CD8-positive, alpha-beta memory T cell (primary cell): ENCODE measurements around the gene AGAP1. TPM values are rescaled to one million over a fixed set of nuclear protein-coding genes. Genes with fewer than 3 reads are reported as not detected.

Experiments
- CTCF ChIA-PET: fragments of 350-600 bp; sonication (Branson Sonifier 250); formaldehyde crosslinking; loops from one replicate; lab custom pipeline; 2021; ENCODE audit warnings: antibody characterized with exemption; lab: Charles Lee
- POLR2A ChIA-PET: fragments of 350-600 bp; sonication (Branson Sonifier 250); formaldehyde crosslinking; loops from one replicate; lab custom pipeline; 2021; ENCODE audit warnings: antibody characterized with exemption; lab: Charles Lee
- DNase-seq, 5 donors: peaks; one replicate each; pipeline versions ENCODE4 v3.0.0 to v3.0.0-alpha.2; 2020 to 2022; ENCODE audit warnings: mixed read lengths in 1 of 5
- H3K27ac ChIP-seq: one replicate; pipeline ENCODE4 v1.7.0; 2013; ENCODE audit warnings: low read depth, mild to moderate bottlenecking, low read length, moderate library complexity
- H3K27me3 ChIP-seq: 2 replicates; pipeline ENCODE4 v1.7.0; 2013; ENCODE audit warnings: low read length, mild to moderate bottlenecking; ENCODE audit not compliant: insufficient read depth, poor library complexity, severe bottlenecking
- H3K36me3 ChIP-seq: 2 replicates; pipeline ENCODE4 v1.7.0; 2013; ENCODE audit warnings: mild to moderate bottlenecking, low read length, moderate library complexity; ENCODE audit not compliant: insufficient read depth
- H3K4me1 ChIP-seq: 2 replicates; pipeline ENCODE4 v1.7.0; 2013; ENCODE audit warnings: mild to moderate bottlenecking, low read length, moderate library complexity; ENCODE audit not compliant: insufficient read depth
- H3K4me3 ChIP-seq: 2 replicates; pipeline ENCODE4 v1.7.0; 2013; ENCODE audit warnings: mild to moderate bottlenecking, low read length
- H3K9me3 ChIP-seq: 2 replicates; pipeline ENCODE4 v1.7.0; 2013; ENCODE audit warnings: mild to moderate bottlenecking, low read length
- H3K27ac Mint-ChIP-seq, 8 donors: one replicate each; pipeline ENCODE4 v1.8.0; 2020 to 2021; ENCODE audit warnings: mixed read lengths in 8 of 8, mild to moderate bottlenecking in 6 of 8, inconsistent platforms in 3 of 8, moderate library complexity in 3 of 8
- H3K27me3 Mint-ChIP-seq, 2 donors: one replicate each; pipeline ENCODE4 v1.8.0; 2020 to 2021; ENCODE audit warnings: mixed read lengths in 2 of 2, mild to moderate bottlenecking in 1 of 2, moderate library complexity in 1 of 2
- H3K36me3 Mint-ChIP-seq, 3 donors: one replicate each; pipeline ENCODE4 v1.8.0; 2020 to 2021; ENCODE audit warnings: mixed read lengths in 3 of 3, inconsistent platforms in 1 of 3, mild to moderate bottlenecking in 1 of 3
- H3K4me1 Mint-ChIP-seq, 3 donors: one replicate each; pipeline ENCODE4 v1.8.0; 2020 to 2021; ENCODE audit warnings: mixed read lengths in 3 of 3, inconsistent platforms in 1 of 3, mild to moderate bottlenecking in 1 of 3
- H3K4me3 Mint-ChIP-seq, 7 donors: one replicate each; pipeline ENCODE4 v1.8.0; 2020 to 2021; ENCODE audit warnings: mixed read lengths in 7 of 7, mild to moderate bottlenecking in 6 of 7, moderate library complexity in 4 of 7, inconsistent platforms in 2 of 7
- H3K9me3 Mint-ChIP-seq, 5 donors: one replicate each; pipeline ENCODE4 v1.8.0; 2020 to 2022; ENCODE audit warnings: mixed read lengths in 5 of 5, mild to moderate bottlenecking in 3 of 5, moderate library complexity in 2 of 5, inconsistent platforms in 1 of 5
- polyA plus RNA-seq: library from polyadenylated mRNA; unstranded; fragments of 300-500 nt; fragmentation: Illumina TruSeq; gene quantifications from one replicate; pipeline ENCODE4 v1.2.3, GENCODE V29; 2021
- total RNA-seq, 2 experiments: library from RNA; stranded (reverse); gene quantifications; one replicate each; pipeline ENCODE4 v1.2.3, GENCODE V29; 2021

The AGAP1 gene
- total and polyA plus RNA-seq, 3 experiments from 2014 or later: 1.2 to 3.3 (median 2.7) TPM

DNA sequence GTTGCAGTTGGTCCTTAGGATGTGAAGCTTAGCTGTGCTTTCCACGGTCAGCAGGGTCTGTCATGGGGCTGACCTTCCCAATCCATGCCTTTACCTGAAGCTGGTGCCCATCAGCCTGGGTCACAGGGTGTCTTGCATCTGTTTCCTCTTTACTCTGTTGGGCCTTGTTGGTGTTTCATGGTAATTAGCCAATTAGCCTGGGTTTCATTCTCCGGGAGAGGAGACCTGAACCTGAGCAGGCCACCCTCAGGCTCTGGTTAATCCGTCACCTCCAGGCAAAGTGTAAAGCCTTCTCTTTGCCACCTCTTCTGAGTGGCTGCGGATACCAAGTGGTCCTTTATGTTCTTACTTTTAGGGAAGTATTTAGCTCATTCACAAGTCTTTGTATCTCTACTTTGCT, 534.2 kb downstream of the AGAP1 start:
- Mint-ChIP-seq H3K4me1 (no peaks in the 10 kb centered on the region), H3K27ac (no peak overlapping the region), H3K27me3 (no peaks in the 10 kb centered on the region), H3K36me3 (peaks cover 0 to 5% (median 0%) of the 10 kb centered on the region in 3 donors), H3K4me3 (no peak overlapping the region), H3K9me3 (no peaks in the 10 kb centered on the region)
- H3K27me3 ChIP-seq: no peaks in the 10 kb centered on the region
- DNase-seq: no peak
- no peaks in the 10 kb centered on the region for H3K9me3 ChIP-seq
- no peak overlapping the region for H3K4me3 ChIP-seq
- no peaks in the 10 kb centered on the region for H3K4me1 ChIP-seq
- no peak overlapping the region for H3K27ac ChIP-seq
- CTCF ChIA-PET: no interaction called here
- H3K36me3 ChIP-seq: no peaks in the 10 kb centered on the region
- POLR2A ChIA-PET: no interaction called here

DNA sequence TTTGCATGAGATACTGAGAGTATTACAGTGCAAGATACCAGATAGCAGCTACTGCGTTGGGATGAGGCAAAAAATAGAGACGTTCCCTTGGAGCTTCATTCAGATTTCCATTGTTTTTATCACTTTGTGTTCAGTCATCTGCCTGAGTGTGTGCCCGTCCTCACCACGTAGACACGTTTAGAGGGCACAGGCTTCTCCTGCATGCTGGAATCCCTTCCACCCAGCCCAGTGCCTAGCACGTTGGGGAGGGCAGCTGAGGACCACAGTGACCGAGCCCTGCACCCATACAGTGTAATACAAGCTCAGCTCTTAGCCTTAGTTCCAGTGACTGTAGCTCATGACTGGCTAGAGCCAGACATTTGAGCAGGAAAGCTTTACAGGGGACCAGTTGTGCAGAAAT, 539.6 kb downstream of the AGAP1 start:
- Mint-ChIP-seq H3K36me3 (peaks cover 0 to 5% (median 0%) of the 10 kb centered on the region in 3 donors), H3K27me3 (no peaks in the 10 kb centered on the region), H3K27ac (no peak overlapping the region), H3K9me3 (no peaks in the 10 kb centered on the region), H3K4me3 (no peak overlapping the region), H3K4me1 (no peaks in the 10 kb centered on the region)
- no peaks in the 10 kb centered on the region for H3K9me3 ChIP-seq
- no peaks in the 10 kb centered on the region for H3K4me1 ChIP-seq
- POLR2A ChIA-PET: no interaction called here
- DNase-seq: no peak
- H3K27ac ChIP-seq: no peak overlapping the region
- H3K4me3 ChIP-seq: no peak overlapping the region
- no peaks in the 10 kb centered on the region for H3K36me3 ChIP-seq
- H3K27me3 ChIP-seq: no peaks in the 10 kb centered on the region
- CTCF ChIA-PET: no interaction called here

DNA sequence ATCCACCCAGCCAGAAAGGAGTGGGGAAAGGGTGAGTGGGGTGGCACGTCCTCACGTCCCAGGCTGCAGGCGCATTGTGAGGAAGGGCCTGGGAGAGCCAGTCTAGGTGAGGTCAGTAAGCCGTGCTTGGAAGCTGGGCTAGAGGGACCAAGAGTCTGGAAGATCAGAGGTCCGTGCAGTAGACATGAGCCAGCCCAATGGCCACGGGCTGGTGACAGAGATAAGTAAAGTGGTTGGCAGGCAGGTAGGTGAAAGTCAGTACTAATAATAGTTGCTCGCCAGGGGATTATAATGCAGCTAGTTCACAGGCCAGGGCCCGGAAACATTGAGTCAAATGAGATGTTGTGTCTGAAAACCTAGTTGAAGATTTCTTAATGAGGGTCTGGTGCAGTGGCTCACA, 541.1 kb downstream of the AGAP1 start:
- CTCF ChIA-PET: no interaction called here
- DNase-seq: no peak
- Mint-ChIP-seq H3K27ac (peak overlapping the region in 1 of 8 donors; percentile 4), H3K4me3 (no peak overlapping the region), H3K36me3 (peaks cover 0 to 2% (median 0%) of the 10 kb centered on the region in 3 donors), H3K9me3 (no peaks in the 10 kb centered on the region), H3K4me1 (no peaks in the 10 kb centered on the region), H3K27me3 (no peaks in the 10 kb centered on the region)
- POLR2A ChIA-PET: no interaction called here
- no peaks in the 10 kb centered on the region for H3K27me3 ChIP-seq
- no peaks in the 10 kb centered on the region for H3K9me3 ChIP-seq
- no peaks in the 10 kb centered on the region for H3K4me1 ChIP-seq
- H3K36me3 ChIP-seq: no peaks in the 10 kb centered on the region
- H3K27ac ChIP-seq: no peak overlapping the region
- H3K4me3 ChIP-seq: no peak overlapping the region

DNA sequence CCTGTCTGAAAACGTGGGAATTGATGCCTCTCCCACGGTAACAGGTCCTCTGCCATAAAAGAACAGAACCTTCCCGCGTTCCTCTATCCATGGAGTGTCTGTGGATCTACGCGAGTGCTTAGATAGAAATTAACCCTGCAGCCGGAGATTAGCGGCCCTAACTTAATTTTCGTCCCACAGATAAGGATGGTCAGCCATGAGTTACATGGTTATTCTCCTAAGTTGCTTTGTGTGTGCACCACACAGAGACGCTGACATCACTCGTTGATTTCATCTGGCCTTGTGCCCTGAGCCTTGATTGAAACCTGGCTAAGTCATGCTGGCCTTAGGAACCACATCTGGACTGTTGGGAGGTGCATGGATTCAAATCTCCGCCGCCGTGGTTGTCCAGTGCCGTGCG, 542.2 kb downstream of the AGAP1 start:
- no peaks in the 10 kb centered on the region for H3K27me3 Mint-ChIP-seq
- CTCF ChIA-PET: no interaction called here

DNA sequence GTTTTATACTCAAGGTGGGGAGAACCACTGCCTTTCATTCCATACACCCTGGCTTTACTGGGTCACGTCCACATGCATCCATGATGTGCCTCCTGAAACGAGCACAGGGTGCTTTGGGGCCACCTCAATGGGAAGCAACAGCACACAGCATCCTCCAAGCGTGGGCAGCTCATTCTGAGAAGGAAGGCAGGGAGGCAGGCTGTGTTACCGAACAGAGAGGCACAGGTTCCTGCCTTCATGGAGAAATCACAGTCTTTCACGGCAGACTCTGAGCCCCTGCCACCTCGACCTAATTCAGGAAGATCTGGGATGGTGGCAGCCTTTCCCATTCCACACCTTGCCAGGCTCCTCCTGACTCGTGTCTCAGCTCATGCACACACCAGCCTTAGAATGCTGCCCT, 544.3 kb downstream of the AGAP1 start:
- Mint-ChIP-seq H3K4me1 (no peaks in the 10 kb centered on the region), H3K4me3 (no peak overlapping the region), H3K36me3 (peaks cover 0 to 2% (median 0%) of the 10 kb centered on the region in 3 donors), H3K9me3 (no peaks in the 10 kb centered on the region), H3K27ac (no peak overlapping the region), H3K27me3 (no peaks in the 10 kb centered on the region)
- H3K9me3 ChIP-seq: no peaks in the 10 kb centered on the region
- no peaks in the 10 kb centered on the region for H3K36me3 ChIP-seq
- no peak overlapping the region for H3K27ac ChIP-seq
- H3K27me3 ChIP-seq: no peaks in the 10 kb centered on the region
- no peaks in the 10 kb centered on the region for H3K4me1 ChIP-seq
- DNase-seq: no peak
- H3K4me3 ChIP-seq: no peak overlapping the region
- CTCF ChIA-PET: no interaction called here
- POLR2A ChIA-PET: no interaction called here

More for the DNA sequence above, 542.2 kb downstream of the AGAP1 start:
- Histone ChIP-seq H3K27ac (no peak overlapping the region), H3K36me3 (no peaks in the 10 kb centered on the region), H3K27me3 (no peaks in the 10 kb centered on the region), H3K4me1 (no peaks in the 10 kb centered on the region), H3K4me3 (no peak overlapping the region), H3K9me3 (no peaks in the 10 kb centered on the region)
- H3K4me1 Mint-ChIP-seq: no peaks in the 10 kb centered on the region
- no peaks in the 10 kb centered on the region for H3K9me3 Mint-ChIP-seq
- peaks cover 0 to 2% (median 0%) of the 10 kb centered on the region in 3 donors for H3K36me3 Mint-ChIP-seq
- H3K27ac Mint-ChIP-seq: no peak overlapping the region
- H3K4me3 Mint-ChIP-seq: no peak overlapping the region
- POLR2A ChIA-PET: no interaction called here
- DNase-seq: no peak

DNA sequence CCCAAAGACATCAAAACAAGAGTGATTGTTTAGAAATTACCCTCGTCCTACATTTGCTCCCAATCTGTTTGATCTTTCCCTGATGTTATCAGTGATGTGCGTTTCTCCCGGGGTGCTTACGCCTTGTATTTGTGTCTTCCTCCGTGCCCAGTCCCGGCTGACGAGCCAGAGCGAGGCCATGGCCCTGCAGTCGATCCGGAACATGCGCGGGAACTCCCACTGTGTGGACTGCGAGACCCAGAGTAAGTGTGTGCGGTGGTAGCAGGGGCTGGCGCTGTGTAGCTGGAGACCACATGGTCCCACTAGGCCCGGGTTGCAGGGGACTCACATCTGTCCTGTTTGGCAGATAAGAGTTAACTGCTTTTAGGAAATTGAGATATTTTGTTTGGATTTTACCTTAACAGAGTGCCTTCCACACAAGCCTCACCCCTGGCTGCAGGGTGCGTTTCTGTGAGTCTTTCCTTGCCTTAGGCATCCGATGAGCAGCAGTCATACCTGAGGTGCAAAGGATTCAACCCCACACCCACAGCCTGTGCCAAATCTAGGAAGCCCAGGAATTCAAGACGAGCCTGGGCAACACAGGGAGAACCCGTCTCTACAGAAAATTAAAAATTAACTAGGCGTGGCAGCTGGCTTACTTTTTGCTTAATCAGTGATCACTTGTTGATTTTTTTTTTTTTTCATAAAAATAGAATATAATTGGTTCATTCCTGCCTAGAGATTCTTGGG, 546.9 kb downstream of the AGAP1 start:
- ChIA-PET POLR2A (no interaction called here), CTCF (no interaction called here)
- no peak overlapping the region for H3K27ac Mint-ChIP-seq
- no peak overlapping the region for H3K4me3 Mint-ChIP-seq
- Histone ChIP-seq H3K9me3 (no peaks in the 10 kb centered on the region), H3K36me3 (no peaks in the 10 kb centered on the region), H3K4me1 (no peaks in the 10 kb centered on the region), H3K27ac (no peak overlapping the region), H3K4me3 (no peak overlapping the region), H3K27me3 (no peaks in the 10 kb centered on the region)
- no peaks in the 10 kb centered on the region for H3K27me3 Mint-ChIP-seq
- no peaks in the 10 kb centered on the region for H3K9me3 Mint-ChIP-seq
- peaks cover 0 to 2% (median 0%) of the 10 kb centered on the region in 3 donors for H3K36me3 Mint-ChIP-seq
- H3K4me1 Mint-ChIP-seq: no peaks in the 10 kb centered on the region
- no peak for DNase-seq

DNA sequence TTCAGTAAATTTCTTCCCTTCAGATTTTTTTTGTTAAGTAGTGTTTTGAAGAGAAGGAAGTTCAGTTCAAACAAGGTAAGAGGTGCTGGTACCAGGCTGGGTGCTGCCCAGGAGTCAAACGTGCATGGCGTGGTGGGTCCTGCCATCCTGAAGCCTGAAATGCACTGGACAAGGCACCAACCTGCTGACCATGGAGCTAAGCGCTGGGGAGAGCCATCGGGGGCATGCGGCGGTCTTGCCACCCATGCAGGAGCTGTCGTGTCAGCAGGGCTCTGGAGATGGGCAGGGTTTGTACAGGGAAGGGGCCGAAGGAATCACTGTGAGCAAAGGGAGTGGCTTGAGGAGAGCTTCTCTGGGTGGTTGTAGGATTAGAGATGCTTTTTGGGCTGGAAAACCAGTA, 547.8 kb downstream of the AGAP1 start:
- Mint-ChIP-seq H3K36me3 (peaks cover 0 to 4% (median 0%) of the 10 kb centered on the region in 3 donors), H3K9me3 (no peaks in the 10 kb centered on the region), H3K27ac (no peak overlapping the region), H3K4me1 (no peaks in the 10 kb centered on the region), H3K27me3 (no peaks in the 10 kb centered on the region), H3K4me3 (no peak overlapping the region)
- ChIA-PET POLR2A (no interaction called here), CTCF (no interaction called here)
- H3K27me3 ChIP-seq: no peaks in the 10 kb centered on the region
- H3K4me1 ChIP-seq: no peaks in the 10 kb centered on the region
- H3K27ac ChIP-seq: no peak overlapping the region
- DNase-seq: no peak
- H3K4me3 ChIP-seq: no peak overlapping the region
- H3K9me3 ChIP-seq: no peaks in the 10 kb centered on the region
- no peaks in the 10 kb centered on the region for H3K36me3 ChIP-seq

DNA sequence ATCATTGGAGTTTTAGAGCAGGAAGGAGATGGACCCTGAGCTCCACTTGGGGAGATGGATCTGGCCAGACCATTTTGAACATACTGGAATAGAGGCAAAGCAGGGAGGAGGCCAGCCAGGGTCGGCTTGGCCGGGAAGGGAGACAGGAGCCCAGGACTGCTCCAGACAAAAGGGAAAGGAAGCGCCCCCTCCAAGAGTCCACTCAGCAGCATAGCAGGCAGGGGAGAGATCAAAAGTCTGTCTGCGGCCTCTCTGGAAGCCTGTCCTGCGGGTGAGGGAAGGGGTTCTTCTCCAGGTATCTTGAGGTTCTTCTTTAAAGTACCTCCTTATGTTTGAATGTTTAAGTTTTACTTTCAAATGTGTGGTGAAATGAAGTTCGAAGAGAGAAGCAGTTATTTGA, 548.2 kb downstream of the AGAP1 start:
- POLR2A ChIA-PET: no interaction called here
- Mint-ChIP-seq H3K9me3 (no peaks in the 10 kb centered on the region), H3K36me3 (peaks cover 0 to 4% (median 0%) of the 10 kb centered on the region in 3 donors), H3K4me1 (no peaks in the 10 kb centered on the region), H3K27ac (no peak overlapping the region), H3K4me3 (no peak overlapping the region), H3K27me3 (no peaks in the 10 kb centered on the region)
- DNase-seq: no peak
- Histone ChIP-seq H3K36me3 (no peaks in the 10 kb centered on the region), H3K27ac (no peak overlapping the region), H3K4me3 (no peak overlapping the region), H3K27me3 (no peaks in the 10 kb centered on the region), H3K9me3 (no peaks in the 10 kb centered on the region), H3K4me1 (no peaks in the 10 kb centered on the region)
- CTCF ChIA-PET: no interaction called here
